ENCODE results near the gene DVL1.

DNA sequence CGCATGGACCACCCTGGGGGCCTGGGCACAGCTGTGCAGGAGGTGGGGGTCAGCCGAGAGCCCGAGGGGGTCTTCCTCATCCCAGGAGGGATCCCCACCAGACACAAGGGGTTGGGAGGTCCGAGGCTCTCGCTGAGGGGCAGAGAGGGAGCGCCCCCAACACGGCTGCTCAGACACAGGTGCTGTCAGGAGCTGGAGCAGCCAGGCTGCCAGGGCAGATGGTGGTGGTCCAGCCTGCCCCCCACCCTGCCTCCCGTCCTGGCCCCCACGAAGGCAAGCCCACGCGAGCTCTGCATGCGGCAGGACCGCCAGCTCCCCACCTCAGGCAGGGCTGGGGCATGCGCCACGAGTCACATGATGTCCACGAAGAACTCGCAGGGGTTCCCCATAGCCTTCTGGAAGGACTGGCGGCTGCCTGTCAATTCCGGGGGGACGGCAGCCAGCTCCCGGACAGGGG is 13.4 kb downstream of the DVL1 start:
- TF ChIP-seq CTCF (IDR thresholded peaks at IDR 0.05): no peak
- TF ChIP-seq POLR2AphosphoS5 (IDR thresholded peaks at IDR 0.05): no peak
- TF ChIP-seq POLR2A (IDR thresholded peaks at IDR 0.05): no peak
- TF ChIP-seq EP300 (IDR thresholded peaks at IDR 0.05): no peak

Data from upper lobe of left lung (tissue), 4 donors.